GM12878 (cell line): Measurements from ENCODE around the gene PRCD. TPM values are rescaled to one million over a fixed set of nuclear protein-coding genes. Genes with fewer than 3 reads are reported as not detected.
A peak's percentile ranks its signal among the peaks of the same experiment; 100 is the strongest.

Source experiments
- ATAC-seq: fragments of 200-7000 bp; cut with Tn5 transposase; 3 replicates; pipeline ENCODE4 v1.9.1; 2020; ENCODE audit warnings: mild to moderate bottlenecking, moderate library complexity
- BruUV-seq: library from RNA; stranded (reverse); fragments of 400-500 nt; replicated peaks from 2 replicates; lab custom pipeline; 2021; lab: Mats Ljungman, UMichigan
- CTCF ChIA-PET: fragments of 300-600 bp; sonication (Branson Sonifier 250); formaldehyde crosslinking; extraction: SDS; loops from one replicate; lab custom pipeline; 2021; ENCODE audit warnings: inconsistent platforms; lab: Yijun Ruan, JAX
- POLR2A ChIA-PET: fragments of 350-600 bp; formaldehyde crosslinking; extraction: SDS; loops from one replicate; lab custom pipeline; 2021; ENCODE audit warnings: inconsistent platforms; lab: Charles Lee
- RAD21 ChIA-PET: fragments of 300-600 bp; sonication (Branson Sonifier 250); formaldehyde crosslinking; loops from one replicate; lab custom pipeline; 2023; ENCODE audit warnings: antibody characterized with exemption; ENCODE audit not compliant: unreplicated experiment; lab: Charles Lee
- SMC1A ChIA-PET: fragments of 300-600 bp; sonication (Branson Sonifier 250); formaldehyde crosslinking; loops from one replicate; lab custom pipeline; 2023; ENCODE audit not compliant: unreplicated experiment, uncharacterized antibody; lab: Charles Lee
- DNase-seq: peaks from one replicate; pipeline ENCODE4 v3.0.0-alpha.2; 2011; ENCODE audit warnings: low read depth, low spot score
- FAIRE-seq: peaks from 3 replicates; lab custom pipeline; 2011; peaks lifted over from hg19 to GRCh38; lab: Jason Lieb, UNC
- H2AFZ ChIP-seq: 2 replicates; pipeline ENCODE4 v1.6.0; 2011; ENCODE audit warnings: low read depth, low read length, control low read depth; ENCODE audit not compliant: control insufficient read depth
- H3K27ac ChIP-seq: 2 replicates; pipeline ENCODE4 v1.5.1; 2011; ENCODE audit warnings: control low read depth; ENCODE audit not compliant: control insufficient read depth, insufficient read depth
- H3K27me3 ChIP-seq, 2 experiments: replicated peaks in 1 of 2; 2 replicates each; pipeline versions ENCODE4 v1.6.0 to v1.6.1; 2011; ENCODE audit warnings: low read length in 1 of 2; ENCODE audit not compliant: control insufficient read depth in 2 of 2, insufficient read depth in 2 of 2
- H3K36me3 ChIP-seq, 2 experiments: 2 replicates each; pipeline ENCODE4 v1.5.1; 2011; ENCODE audit warnings: low read length in 1 of 2; ENCODE audit not compliant: control insufficient read depth in 2 of 2, insufficient read depth in 2 of 2
- H3K4me1 ChIP-seq: 2 replicates; pipeline ENCODE4 v1.6.1; 2011; ENCODE audit warnings: mild to moderate bottlenecking, low read length, moderate library complexity, mixed read lengths; ENCODE audit not compliant: control insufficient read depth, insufficient read depth
- H3K4me2 ChIP-seq: 2 replicates; pipeline ENCODE4 v1.6.0; 2011; ENCODE audit warnings: control low read depth; ENCODE audit not compliant: control insufficient read depth, insufficient read depth
- H3K4me3 ChIP-seq: fragments of 200-600 bp; sonication (generic); 2 replicates; pipeline ENCODE4 v1.5.1; 2016
- H3K79me2 ChIP-seq: 2 replicates; pipeline ENCODE4 v1.6.0; 2011; ENCODE audit warnings: low read length; ENCODE audit not compliant: control insufficient read depth, insufficient read depth
- H3K9ac ChIP-seq: 2 replicates; pipeline ENCODE4 v1.8.0; 2011; ENCODE audit warnings: low read length, control low read depth, mixed read lengths; ENCODE audit not compliant: control insufficient read depth, insufficient read depth
- H3K9me3 ChIP-seq: replicated peaks from 3 replicates; pipeline ENCODE4 v1.5.1; 2011; ENCODE audit warnings: mild to moderate bottlenecking, low read length; ENCODE audit not compliant: control insufficient read depth, insufficient read depth
- H4K20me1 ChIP-seq: 2 replicates; pipeline ENCODE4 v1.6.0; 2011; ENCODE audit not compliant: control insufficient read depth, insufficient read depth
- BHLHE40 ChIP-seq, 2 experiments: fragments of 450-650 bp in 1 of 2; IDR thresholded peaks; 2 replicates each; pipeline ENCODE4 v1.6.1; 2011 to 2017; ENCODE audit warnings: low read depth in 2 of 2, borderline replicate concordance in 1 of 2, improper control_type of control experiment in 1 of 2, low read length in 1 of 2, mild to moderate bottlenecking in 1 of 2
- EP300 ChIP-seq, 2 experiments: fragments of 150-350 bp in 1 of 2; IDR thresholded peaks; 2 replicates each; pipeline ENCODE4 v1.6.1; 2011 to 2012; ENCODE audit warnings: low read depth in 2 of 2, low read length in 2 of 2, borderline replicate concordance in 1 of 2, improper control_type of control experiment in 1 of 2, inconsistent platforms in 1 of 2; ENCODE audit not compliant: control insufficient read depth in 1 of 2
- KDM1A ChIP-seq: fragments of 200-600 bp; sonication (generic); IDR thresholded peaks from 2 replicates; pipeline ENCODE4 v1.6.1; 2016; ENCODE audit warnings: borderline replicate concordance
- NR2C2 ChIP-seq: IDR thresholded peaks from 2 replicates; pipeline ENCODE4 v1.6.1; 2011; ENCODE audit warnings: borderline replicate concordance, low read depth; ENCODE audit not compliant: control insufficient read depth, insufficient read length
- RAD51 ChIP-seq: fragments of 450-650 bp; IDR thresholded peaks from 2 replicates; pipeline ENCODE4 v1.6.1; 2016; ENCODE audit warnings: moderate library complexity, mild to moderate bottlenecking, inconsistent platforms
- STAT3 ChIP-seq: IDR thresholded peaks from 2 replicates; pipeline ENCODE4 v1.6.1; 2011; ENCODE audit warnings: low read depth, low read length, improper control_type of control experiment
- TBL1XR1 ChIP-seq: IDR thresholded peaks from 2 replicates; pipeline ENCODE4 v1.6.1; 2012; ENCODE audit warnings: low read depth, low read length, improper control_type of control experiment
- TCF3 ChIP-seq: IDR thresholded peaks from 2 replicates; pipeline ENCODE4 v1.6.1; 2012; ENCODE audit warnings: low read depth, mild to moderate bottlenecking, low read length, borderline replicate concordance; ENCODE audit not compliant: insufficient read depth
- ZNF24 ChIP-seq: fragments of 450-650 bp; IDR thresholded peaks from 2 replicates; pipeline ENCODE4 v1.6.1; 2017; ENCODE audit warnings: antibody characterized with exemption, mild to moderate bottlenecking
- ZNF274 ChIP-seq: IDR thresholded peaks from one replicate; pipeline ENCODE4 v1.8.0; 2011; ENCODE audit not compliant: insufficient read length, insufficient read depth
- ZNF622 ChIP-seq: fragments of 450-650 bp; IDR thresholded peaks from 2 replicates; pipeline ENCODE4 v1.6.1; 2017; ENCODE audit warnings: mild to moderate bottlenecking, inconsistent platforms
- ZZZ3 ChIP-seq: IDR thresholded peaks from 2 replicates; pipeline ENCODE4 v1.6.1; 2011; ENCODE audit warnings: low read depth; ENCODE audit not compliant: control insufficient read depth, insufficient read length
- WGBS: methylation state at CpG from one replicate; pipeline ENCODE4 v1.1.6; 2016; ENCODE audit warnings: low lambda C conversion rate; ENCODE audit not compliant: insufficient replicate concordance, insufficient coverage; ENCODE audit errors: missing lambda C conversion rate; 5-methylcytosine and 5-hydroxymethylcytosine counted together
- in situ Hi-C: fragments of 300-500 bp; cut with MboI; formaldehyde crosslinking; loops from 9 replicates; pipeline ENCODE4 v1.14.3; 2018; ENCODE audit warnings: mixed read lengths
- intact Hi-C: fragments of 100-400 bp; cut with micrococcal nuclease; formaldehyde crosslinking; loops from one replicate; pipeline ENCODE4 v1.14.2; 2022; ENCODE audit not compliant: unreplicated experiment
- polyA plus RNA-seq, 11 experiments: library from polyadenylated mRNA; depleted of rRNA in 4 of 11; unstranded in 6 of 11; stranded (reverse) in 5 of 11; fragments of >200 nt; fragmentation: Nextera tagmentation in 4 of 11; fragmentation: Illumina TruSeq in 1 of 11; extraction: Ambion mirVana in 4 of 11; extraction: Trizol in 1 of 11; gene quantifications; 1 replicate in 1 of 11; 2 replicates in 10 of 11; pipeline versions ENCODE4 v1.2.1 to v1.2.3, GENCODE V29; 2011 to 2016; ENCODE audit warnings: inconsistent platforms in 2 of 11, missing spikeins in 2 of 11, low read depth in 1 of 11
- total RNA-seq, 4 experiments: library from RNA; depleted of rRNA in 3 of 4; stranded (reverse); fragments of >200 nt in 3 of 4; fragmentation: Illumina TruSeq in 1 of 4; extraction: Trizol in 1 of 4; gene quantifications; 2 replicates each; pipeline versions ENCODE4 v1.2.1 to v1.2.3, GENCODE V29; 2013 to 2021
- TF ChIP-seq, protein P1 (sequence below): fragments of 450-650 bp; IDR thresholded peaks from 2 replicates; pipeline ENCODE4 v1.6.1; 2017; ENCODE audit warnings: mild to moderate bottlenecking, moderate library complexity
- TF ChIP-seq, protein P2 (sequence below): IDR thresholded peaks from 2 replicates; pipeline ENCODE4 v1.6.1; 2012; ENCODE audit warnings: mild to moderate bottlenecking, low read depth, low read length

Gene PRCD
- total and polyA plus RNA-seq, 10 of the 15 experiments (the other 5 are each of a cell fraction or from before 2014, with no cell fraction given), result 0.18 to 0.95 (median 0.34) TPM; not detected in 4

DNA sequence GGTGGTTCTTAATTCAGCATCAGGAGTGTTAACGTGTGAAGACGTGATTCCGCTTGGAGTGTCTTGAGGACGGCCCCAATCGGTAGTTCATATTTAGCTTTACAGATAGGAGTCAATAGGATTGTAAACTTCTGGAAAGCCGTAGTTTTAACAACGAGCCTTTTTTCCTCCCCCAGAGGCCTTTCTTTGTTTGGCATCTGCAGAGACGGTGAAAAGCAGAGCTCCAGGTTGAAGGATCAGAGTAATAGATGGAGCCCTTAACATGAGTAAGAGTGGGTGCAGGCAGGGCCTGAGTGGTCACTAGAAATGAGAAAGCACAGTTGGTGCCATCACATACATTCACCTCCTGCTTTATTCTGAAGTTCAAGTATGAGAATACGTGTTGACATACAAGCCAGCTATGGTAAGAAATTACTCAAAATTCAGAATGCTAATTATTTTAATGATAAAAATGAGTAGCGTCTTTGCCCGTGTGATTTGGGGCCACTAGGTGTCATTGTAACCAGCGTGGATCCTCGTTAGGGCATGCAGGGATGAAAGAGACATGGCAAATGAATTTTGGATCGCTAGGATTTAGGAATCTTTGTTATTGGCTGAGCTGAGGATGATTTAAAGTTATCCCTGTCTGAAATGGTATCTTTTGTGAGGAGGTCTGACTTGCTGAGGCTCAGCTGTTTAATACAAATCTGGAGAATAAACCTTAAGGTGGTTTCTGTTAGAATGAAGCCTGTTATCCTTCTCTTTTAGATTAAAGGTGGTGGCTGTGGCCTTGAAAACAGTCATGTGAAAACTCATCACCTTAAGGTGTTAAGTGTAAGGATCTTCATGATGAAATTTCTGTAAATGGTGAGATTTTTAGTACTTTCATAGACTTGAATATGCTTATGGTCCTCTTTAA, 18.6 kb downstream of the PRCD start:
- SMC1A ChIA-PET, result interaction anchor here (0.5 to 7.2 kb wide), 23 partner anchors 8 to 155 kb away, joined by 3 to 87 read pairs (median 5); partner anchors contain the start of genes ST6GALNAC2 and UBE2O
- no peak overlapping the region; the same call in none of the 2 replicates for H2AFZ ChIP-seq
- TF ChIP-seq KDM1A (no peak), RAD51 (no peak), EP300 (IDR thresholded peaks at IDR 0.05; ENCODE audit: borderline replicate concordance in 1 of 2, control insufficient read depth in 1 of 2, low read depth in 2 of 2, low read length in 2 of 2) (no peak), ZZZ3 (no peak), ZNF622 (no peak), TCF3 (no peak), BHLHE40 (IDR thresholded peaks at IDR 0.05; ENCODE audit: borderline replicate concordance in 1 of 2, low read depth in 2 of 2, low read length in 1 of 2) (no peak), STAT3 (no peak), ZNF274 (no peak), TBL1XR1 (no peak), ZNF24 (no peak), NR2C2 (no peak)
- TF ChIP-seq, protein P1, sequence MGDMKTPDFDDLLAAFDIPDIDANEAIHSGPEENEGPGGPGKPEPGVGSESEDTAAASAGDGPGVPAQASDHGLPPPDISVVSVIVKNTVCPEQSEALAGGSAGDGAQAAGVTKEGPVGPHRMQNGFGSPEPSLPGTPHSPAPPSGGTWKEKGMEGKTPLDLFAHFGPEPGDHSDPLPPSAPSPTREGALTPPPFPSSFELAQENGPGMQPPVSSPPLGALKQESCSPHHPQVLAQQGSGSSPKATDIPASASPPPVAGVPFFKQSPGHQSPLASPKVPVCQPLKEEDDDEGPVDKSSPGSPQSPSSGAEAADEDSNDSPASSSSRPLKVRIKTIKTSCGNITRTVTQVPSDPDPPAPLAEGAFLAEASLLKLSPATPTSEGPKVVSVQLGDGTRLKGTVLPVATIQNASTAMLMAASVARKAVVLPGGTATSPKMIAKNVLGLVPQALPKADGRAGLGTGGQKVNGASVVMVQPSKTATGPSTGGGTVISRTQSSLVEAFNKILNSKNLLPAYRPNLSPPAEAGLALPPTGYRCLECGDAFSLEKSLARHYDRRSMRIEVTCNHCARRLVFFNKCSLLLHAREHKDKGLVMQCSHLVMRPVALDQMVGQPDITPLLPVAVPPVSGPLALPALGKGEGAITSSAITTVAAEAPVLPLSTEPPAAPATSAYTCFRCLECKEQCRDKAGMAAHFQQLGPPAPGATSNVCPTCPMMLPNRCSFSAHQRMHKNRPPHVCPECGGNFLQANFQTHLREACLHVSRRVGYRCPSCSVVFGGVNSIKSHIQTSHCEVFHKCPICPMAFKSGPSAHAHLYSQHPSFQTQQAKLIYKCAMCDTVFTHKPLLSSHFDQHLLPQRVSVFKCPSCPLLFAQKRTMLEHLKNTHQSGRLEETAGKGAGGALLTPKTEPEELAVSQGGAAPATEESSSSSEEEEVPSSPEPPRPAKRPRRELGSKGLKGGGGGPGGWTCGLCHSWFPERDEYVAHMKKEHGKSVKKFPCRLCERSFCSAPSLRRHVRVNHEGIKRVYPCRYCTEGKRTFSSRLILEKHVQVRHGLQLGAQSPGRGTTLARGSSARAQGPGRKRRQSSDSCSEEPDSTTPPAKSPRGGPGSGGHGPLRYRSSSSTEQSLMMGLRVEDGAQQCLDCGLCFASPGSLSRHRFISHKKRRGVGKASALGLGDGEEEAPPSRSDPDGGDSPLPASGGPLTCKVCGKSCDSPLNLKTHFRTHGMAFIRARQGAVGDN, result no peak
- TF ChIP-seq, protein P2, sequence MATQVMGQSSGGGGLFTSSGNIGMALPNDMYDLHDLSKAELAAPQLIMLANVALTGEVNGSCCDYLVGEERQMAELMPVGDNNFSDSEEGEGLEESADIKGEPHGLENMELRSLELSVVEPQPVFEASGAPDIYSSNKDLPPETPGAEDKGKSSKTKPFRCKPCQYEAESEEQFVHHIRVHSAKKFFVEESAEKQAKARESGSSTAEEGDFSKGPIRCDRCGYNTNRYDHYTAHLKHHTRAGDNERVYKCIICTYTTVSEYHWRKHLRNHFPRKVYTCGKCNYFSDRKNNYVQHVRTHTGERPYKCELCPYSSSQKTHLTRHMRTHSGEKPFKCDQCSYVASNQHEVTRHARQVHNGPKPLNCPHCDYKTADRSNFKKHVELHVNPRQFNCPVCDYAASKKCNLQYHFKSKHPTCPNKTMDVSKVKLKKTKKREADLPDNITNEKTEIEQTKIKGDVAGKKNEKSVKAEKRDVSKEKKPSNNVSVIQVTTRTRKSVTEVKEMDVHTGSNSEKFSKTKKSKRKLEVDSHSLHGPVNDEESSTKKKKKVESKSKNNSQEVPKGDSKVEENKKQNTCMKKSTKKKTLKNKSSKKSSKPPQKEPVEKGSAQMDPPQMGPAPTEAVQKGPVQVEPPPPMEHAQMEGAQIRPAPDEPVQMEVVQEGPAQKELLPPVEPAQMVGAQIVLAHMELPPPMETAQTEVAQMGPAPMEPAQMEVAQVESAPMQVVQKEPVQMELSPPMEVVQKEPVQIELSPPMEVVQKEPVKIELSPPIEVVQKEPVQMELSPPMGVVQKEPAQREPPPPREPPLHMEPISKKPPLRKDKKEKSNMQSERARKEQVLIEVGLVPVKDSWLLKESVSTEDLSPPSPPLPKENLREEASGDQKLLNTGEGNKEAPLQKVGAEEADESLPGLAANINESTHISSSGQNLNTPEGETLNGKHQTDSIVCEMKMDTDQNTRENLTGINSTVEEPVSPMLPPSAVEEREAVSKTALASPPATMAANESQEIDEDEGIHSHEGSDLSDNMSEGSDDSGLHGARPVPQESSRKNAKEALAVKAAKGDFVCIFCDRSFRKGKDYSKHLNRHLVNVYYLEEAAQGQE, result no peak

More for the DNA sequence above, 18.6 kb downstream of the PRCD start:
- ChIA-PET POLR2A (interaction anchor here (0.6 to 2.9 kb wide), 7 partner anchors 8 to 139 kb away, joined by 3 to 13 read pairs (median 3); no protein-coding TSS in a partner anchor), RAD21 (interaction anchor here (0.8 to 4.2 kb wide), 9 partner anchors 9 to 123 kb away, joined by 3 to 33 read pairs (median 9); no protein-coding TSS in a partner anchor), CTCF (interaction anchor here (0.8 to 7.9 kb wide), 28 partner anchors 9 to 176 kb away, joined by 3 to 146 read pairs (median 5); partner anchors contain the start of gene AANAT)
- WGBS, result under 1% methylated on average over 14 of the region's 14 CpGs
- Histone ChIP-seq H4K20me1 (peaks cover 3% of the 10 kb centered on the region; the same call in 1 of the 2 replicates), H3K27ac (peak overlapping the region; percentile 95), H3K9me3 (no peaks in the 10 kb centered on the region), H3K36me3 (peaks cover 5 to 14% of the 10 kb centered on the region in 2 experiments), H3K9ac (peak overlapping the region; percentile 99), H3K4me1 (peaks cover 17% of the 10 kb centered on the region), H3K79me2 (peaks cover 63% of the 10 kb centered on the region), H3K27me3 (no peaks in the 10 kb centered on the region), H3K4me3 (peak overlapping the region; percentile 74), H3K4me2 (peak overlapping the region; percentile 94)
- BruUV-seq, result no TSS peak
- intact Hi-C loops, result loop anchor here (2.0 kb wide), 1 partner anchor 66 kb away; no protein-coding TSS in a partner anchor
- in situ Hi-C loops, result no loop called here
- peak; percentile 45 for ATAC-seq
- no peak for DNase-seq
- FAIRE-seq, result no peak
